Panc1 (cell line): ENCODE measurements around the gene MAP3K21.

Source experiments
- POLR2AphosphoS5 ChIP-seq: IDR thresholded peaks from 2 replicates; pipeline ENCODE4 v1.6.1; 2012; ENCODE audit warnings: mild to moderate bottlenecking, low read depth, low read length, moderate library complexity
- TCF7L2 ChIP-seq: IDR thresholded peaks from 2 replicates; pipeline ENCODE4 v1.6.1; 2011; ENCODE audit warnings: mild to moderate bottlenecking, low read depth, low read length, inconsistent platforms
- TF ChIP-seq, protein P1 (sequence below): fragments of 450-650 bp; IDR thresholded peaks from 2 replicates; pipeline ENCODE4 v1.5.1; 2017; ENCODE audit warnings: mild to moderate bottlenecking

DNA sequence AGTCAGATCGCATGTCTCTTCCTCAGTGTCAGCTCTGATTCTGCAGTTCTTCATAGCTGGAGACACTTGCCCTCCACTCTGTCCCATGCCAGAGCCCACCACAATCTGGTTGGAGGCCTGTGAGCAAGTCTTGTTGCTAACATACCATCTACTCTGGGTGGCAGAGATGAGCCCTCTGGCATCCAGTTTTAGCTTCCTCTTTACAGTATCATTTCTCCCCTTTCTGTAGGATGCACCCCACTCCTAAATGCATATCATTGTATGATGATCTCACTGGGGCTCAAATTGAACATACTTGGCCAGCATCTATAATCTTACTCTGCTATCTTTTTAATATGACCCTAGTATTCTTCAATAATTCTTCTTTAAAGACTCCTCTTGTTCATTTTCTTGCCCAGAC, 48.9 kb upstream of the MAP3K21 start:
- TF ChIP-seq, protein P1, sequence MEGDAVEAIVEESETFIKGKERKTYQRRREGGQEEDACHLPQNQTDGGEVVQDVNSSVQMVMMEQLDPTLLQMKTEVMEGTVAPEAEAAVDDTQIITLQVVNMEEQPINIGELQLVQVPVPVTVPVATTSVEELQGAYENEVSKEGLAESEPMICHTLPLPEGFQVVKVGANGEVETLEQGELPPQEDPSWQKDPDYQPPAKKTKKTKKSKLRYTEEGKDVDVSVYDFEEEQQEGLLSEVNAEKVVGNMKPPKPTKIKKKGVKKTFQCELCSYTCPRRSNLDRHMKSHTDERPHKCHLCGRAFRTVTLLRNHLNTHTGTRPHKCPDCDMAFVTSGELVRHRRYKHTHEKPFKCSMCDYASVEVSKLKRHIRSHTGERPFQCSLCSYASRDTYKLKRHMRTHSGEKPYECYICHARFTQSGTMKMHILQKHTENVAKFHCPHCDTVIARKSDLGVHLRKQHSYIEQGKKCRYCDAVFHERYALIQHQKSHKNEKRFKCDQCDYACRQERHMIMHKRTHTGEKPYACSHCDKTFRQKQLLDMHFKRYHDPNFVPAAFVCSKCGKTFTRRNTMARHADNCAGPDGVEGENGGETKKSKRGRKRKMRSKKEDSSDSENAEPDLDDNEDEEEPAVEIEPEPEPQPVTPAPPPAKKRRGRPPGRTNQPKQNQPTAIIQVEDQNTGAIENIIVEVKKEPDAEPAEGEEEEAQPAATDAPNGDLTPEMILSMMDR = no peak
- no peak for TF ChIP-seq TCF7L2
- no peak for TF ChIP-seq POLR2AphosphoS5
